Measurements from ENCODE around the gene PEF1.

The PEF1 gene

DNA sequence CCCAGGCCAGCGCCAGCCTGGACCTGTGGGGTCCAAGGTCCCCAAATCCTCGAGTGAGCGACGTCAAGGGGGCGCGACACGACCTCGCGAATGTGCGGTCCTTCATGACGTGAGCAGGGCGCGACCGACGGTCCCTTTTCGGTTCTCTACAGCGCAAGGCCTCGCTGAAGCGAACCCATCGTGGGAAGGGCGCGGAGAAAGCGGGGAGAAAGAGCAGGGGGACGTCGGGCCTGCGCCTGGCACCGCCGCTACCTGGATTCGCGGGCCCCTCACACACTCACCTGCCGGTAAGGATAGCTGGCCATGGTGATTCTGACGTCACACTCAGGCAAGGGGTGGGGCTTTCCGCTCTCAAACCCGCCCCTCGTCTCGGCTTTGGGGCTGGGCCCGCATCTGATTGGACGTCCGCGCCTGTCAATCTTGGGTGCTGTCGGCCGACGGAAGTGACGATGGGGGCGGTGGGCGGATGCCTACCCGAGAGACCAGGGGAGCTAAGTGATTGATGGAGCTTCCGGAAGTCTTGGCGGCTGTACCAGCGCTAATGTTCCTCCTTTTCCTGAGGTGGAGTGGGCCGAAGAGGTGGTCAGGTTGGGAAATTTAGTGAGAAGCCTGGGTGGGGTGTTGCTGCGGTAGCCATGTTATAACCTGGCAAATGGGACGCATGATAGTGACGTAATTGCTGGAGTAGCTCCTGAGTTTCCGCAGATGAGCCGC lies at the start of gene PEF1:
Gene PEF1 (minus strand): TSS at position 317 of the 714 bp plus-strand sequence. CDS start 12 bp downstream, at position 305.
- Histone ChIP-seq H3K4me3 (peak within 1 kb of the TSS; percentile 59 to 98 (median 89)), H3K27ac (peak within 1 kb of the TSS; percentile 75 to 100 (median 99))

GRCh38 chr1:31693231-31693630 lies 48.6 kb upstream of the PEF1 start:
- H3K4me3 ChIP-seq = no peak overlapping the region
- H3K27ac ChIP-seq = peak overlapping the region in 7 of 21 experiments; percentile 5 to 78 (median 40)

DNA sequence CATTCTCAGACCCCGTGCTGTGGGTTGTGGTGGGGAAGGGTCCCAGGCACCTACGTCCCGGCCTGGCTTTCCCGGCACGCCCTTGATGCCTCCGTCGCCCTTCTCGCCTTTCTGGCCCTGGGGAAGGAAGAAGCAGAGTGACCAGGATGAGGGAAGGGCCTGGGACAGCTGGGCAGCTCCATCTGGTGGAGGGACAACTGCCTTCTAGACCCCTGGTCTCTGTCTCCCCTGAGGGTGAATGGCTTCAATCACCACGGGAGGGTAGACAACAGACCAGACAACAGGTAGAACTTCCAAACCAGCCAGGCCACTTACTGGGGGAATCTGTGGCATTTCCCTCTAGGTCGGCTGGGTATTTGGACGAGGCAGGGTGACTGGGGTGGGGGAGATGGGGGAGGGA lies 47.3 kb upstream of the PEF1 start:
- H3K27ac ChIP-seq = peak overlapping the region in 10 of 21 experiments; percentile 6 to 78 (median 20)

GRCh38 chr1:31691446-31691845 lies 46.8 kb upstream of the PEF1 start:
- no peak overlapping the region for H3K4me3 ChIP-seq
- H3K27ac ChIP-seq = peak overlapping the region in 5 of 21 experiments; percentile 7 to 62 (median 12)

More for the DNA sequence above, 47.3 kb upstream of the PEF1 start:
- no peak overlapping the region for H3K4me3 ChIP-seq

GRCh38 chr1:31690921-31691320 lies 46.2 kb upstream of the PEF1 start:
- Histone ChIP-seq H3K27ac (peak overlapping the region in 3 of 21 experiments; percentile 8 to 50 (median 22)), H3K4me3 (no peak overlapping the region)

GRCh38 chr1:31689854-31690253 lies 45.2 kb upstream of the PEF1 start:
- peak overlapping the region in 7 of 21 experiments; percentile 5 to 70 (median 46) for H3K27ac ChIP-seq
- no peak overlapping the region for H3K4me3 ChIP-seq

- H3K27ac ChIP-seq = peak overlapping the region in 8 of 21 experiments; percentile 5 to 70 (median 40)
- no peak overlapping the region for H3K4me3 ChIP-seq
Observed at GRCh38 chr1:31689379-31689778, 44.7 kb upstream of the PEF1 start.

- H3K27ac ChIP-seq = peak overlapping the region in 6 of 21 experiments; percentile 24 to 70 (median 52)
- no peak overlapping the region for H3K4me3 ChIP-seq
Observed at GRCh38 chr1:31688233-31688918, 43.7 kb upstream of the PEF1 start.

DNA sequence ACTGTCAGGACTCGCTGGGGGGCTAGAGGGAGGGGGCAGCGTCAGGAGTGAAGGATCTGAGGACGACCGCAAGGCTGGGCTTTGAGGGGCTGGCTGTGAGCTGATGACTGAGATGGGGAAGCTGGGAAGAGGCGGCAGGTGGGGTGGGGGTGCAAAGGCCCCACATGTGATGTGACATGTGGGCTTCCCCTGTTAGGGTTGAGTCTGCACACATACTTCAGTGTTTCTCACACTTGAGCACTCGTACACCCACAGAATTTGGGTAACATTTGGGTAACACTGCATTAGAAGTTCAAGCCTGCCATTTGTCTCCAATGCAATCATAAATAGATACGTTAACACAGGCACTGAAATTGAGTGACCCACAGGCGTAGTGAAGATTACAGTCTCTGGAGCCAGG lies 42.9 kb upstream of the PEF1 start:
- Histone ChIP-seq H3K27ac (peak overlapping the region in 1 of 21 experiments; percentile 29), H3K4me3 (no peak overlapping the region)

DNA sequence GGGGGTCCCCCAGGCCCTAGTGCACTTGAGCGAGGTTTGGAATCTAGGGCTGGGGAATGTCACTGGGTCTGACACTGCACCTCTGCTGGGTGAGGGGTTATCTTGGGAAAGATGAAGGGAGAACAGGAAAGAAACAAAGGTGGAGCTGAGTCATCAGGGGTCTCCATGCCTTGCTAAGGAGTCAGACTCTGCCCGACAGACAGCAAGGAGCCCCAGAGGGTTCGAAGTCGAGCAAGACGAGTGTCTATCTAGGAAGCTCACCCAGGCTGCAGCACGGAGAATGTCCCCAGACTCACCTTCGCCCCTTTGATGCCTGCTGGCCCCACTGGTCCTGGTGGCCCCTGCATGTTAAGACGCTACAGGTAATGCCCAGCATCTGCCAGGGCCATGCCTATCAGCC lies 41.1 kb upstream of the PEF1 start:
- H3K27ac ChIP-seq = peak overlapping the region in 3 of 21 experiments; percentile 34 to 64 (median 39)
- H3K4me3 ChIP-seq = no peak overlapping the region

DNA sequence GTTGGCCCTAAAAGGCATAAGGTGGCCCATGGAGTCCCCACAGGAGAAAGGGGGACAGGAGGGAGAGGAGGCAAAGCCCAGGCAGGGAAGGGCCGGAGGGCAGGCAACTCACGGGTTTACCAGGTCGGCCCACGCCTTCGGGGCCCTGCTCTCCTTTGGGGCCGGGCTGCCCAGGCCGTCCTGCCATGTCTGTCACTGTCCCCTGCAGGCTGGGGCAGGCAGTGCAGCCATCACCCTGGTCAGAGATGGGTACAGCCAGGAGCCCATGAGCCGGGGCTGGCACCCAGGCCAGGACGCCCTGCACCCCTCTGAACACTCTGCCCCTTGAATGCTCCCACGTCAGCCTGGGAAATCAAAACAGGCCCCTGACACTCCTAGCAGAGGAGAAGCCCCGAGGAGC lies 39.3 kb upstream of the PEF1 start:
- H3K4me3 ChIP-seq = no peak overlapping the region

GRCh38 chr1:31681415-31681814 lies 36.7 kb upstream of the PEF1 start:
- Histone ChIP-seq H3K27ac (peak overlapping the region in 2 of 21 experiments; percentile 33 to 37), H3K4me3 (no peak overlapping the region)

More for the DNA sequence above, 39.3 kb upstream of the PEF1 start:
- H3K27ac ChIP-seq = peak overlapping the region in 7 of 21 experiments; percentile 10 to 64 (median 31)

DNA sequence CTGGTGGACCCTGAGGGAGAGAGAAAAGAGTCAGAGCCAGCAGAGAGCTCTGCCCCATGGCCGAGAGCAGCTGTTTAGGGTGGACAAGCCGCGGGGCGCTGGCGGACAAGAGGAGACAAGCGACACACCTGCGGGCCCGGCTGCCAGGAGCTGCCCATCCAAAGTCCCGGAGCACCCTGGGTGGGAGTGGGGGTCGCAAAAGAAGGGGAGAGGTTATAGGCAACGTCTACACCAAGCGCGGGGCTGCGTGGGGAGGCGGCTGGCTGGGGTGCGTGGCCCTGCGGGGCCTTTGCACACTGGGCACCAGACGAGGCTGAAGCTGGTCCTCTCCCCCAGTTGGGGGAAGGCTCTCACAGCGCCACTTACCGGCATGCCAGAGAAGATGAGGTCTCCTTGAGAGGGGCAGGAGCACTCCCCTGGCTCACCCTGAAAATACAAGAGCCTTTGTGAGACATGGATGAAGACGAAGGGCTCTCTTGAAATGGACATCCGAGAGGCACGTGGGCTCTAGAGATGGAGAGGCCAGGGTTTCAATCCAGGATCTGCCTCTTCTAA lies 35.1 kb upstream of the PEF1 start:
- H3K27ac ChIP-seq = no peak overlapping the region
- no peak overlapping the region for H3K4me3 ChIP-seq

DNA sequence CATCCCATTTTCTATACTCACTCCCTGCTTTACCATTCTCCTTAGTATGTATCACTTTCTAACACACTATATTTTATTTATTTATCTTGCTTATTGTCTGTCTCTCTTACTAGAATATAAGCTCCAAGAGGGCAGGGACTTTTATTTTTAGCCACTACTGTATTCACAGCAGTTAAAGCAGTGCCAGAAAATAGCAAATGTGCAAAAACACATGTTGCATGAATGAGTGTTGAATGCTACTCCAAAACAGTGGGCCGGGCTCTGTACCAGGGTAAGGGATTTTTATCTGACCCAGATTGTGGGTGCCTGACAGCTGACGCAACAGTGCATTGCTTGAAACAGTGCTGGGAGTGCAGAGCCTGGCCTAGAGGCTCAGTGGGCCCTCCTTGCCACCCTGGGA lies 34.4 kb upstream of the PEF1 start:
- Histone ChIP-seq H3K4me3 (no peak overlapping the region), H3K27ac (no peak overlapping the region)

DNA sequence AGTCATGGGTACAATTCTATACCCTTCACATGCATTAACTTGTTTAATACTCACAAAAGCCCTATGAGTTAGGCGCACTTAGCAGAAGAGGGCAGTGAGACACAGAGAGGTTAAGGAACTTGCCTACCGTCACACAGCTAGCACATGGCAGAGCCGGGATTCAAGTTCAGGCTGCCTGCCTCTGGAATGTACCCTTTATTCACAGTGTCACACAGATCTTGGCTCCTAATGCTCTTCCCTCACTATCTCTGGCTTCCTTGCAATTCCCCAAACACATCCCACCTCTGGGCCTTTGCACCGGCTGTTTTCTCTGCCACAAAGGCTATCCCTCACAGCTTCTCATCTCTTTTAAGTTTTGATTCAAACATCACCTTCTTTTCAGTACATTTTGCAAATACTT lies 34.0 kb upstream of the PEF1 start:
- Histone ChIP-seq H3K27ac (no peak overlapping the region), H3K4me3 (no peak overlapping the region)

- no peak overlapping the region for H3K4me3 ChIP-seq
- no peak overlapping the region for H3K27ac ChIP-seq
Observed at GRCh38 chr1:31677949-31678348, 33.3 kb upstream of the PEF1 start.

- Histone ChIP-seq H3K4me3 (no peak overlapping the region), H3K27ac (no peak overlapping the region)
Observed at GRCh38 chr1:31677401-31677800, 32.7 kb upstream of the PEF1 start.

- Histone ChIP-seq H3K27ac (no peak overlapping the region), H3K4me3 (no peak overlapping the region)
Observed at GRCh38 chr1:31675756-31676155, 31.1 kb upstream of the PEF1 start.

GRCh38 chr1:31675161-31675560 lies 30.5 kb upstream of the PEF1 start:
- peak overlapping the region in 1 of 21 experiments; percentile 29 for H3K27ac ChIP-seq
- no peak overlapping the region for H3K4me3 ChIP-seq

DNA sequence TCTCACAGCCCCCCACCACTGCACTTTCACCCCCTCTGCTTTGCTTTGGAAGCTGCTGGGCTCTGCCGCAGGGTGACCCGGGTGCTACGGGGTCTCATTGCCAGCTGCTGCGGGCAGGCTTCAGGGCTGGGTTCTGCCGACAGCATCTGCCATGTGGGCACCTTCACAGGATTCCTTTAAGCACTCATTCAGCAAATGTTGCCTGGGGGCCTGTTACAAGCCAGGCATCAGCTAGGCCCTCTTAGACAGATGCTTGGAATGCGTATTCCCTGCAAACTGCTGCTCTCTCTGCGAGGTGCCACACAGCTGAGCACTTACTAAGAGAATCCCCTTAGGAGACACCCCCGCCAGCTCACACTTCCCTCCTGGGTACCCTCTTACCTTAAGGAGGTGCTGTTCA lies 29.9 kb upstream of the PEF1 start:
- H3K4me3 ChIP-seq = no peak overlapping the region

GRCh38 chr1:31673433-31673832 lies 28.8 kb upstream of the PEF1 start:
- Histone ChIP-seq H3K4me3 (no peak overlapping the region), H3K27ac (peak overlapping the region in 6 of 21 experiments; percentile 3 to 41 (median 16))

More for the DNA sequence above, 29.9 kb upstream of the PEF1 start:
- no peak overlapping the region for H3K27ac ChIP-seq
